ENCODE results near the gene ZNF576. TPM values are rescaled to one million over a fixed set of nuclear protein-coding genes. Genes with fewer than 3 reads are reported as not detected.

The ZNF576 gene
- total RNA-seq, 4 donors from 2014 or later = 9.2 to 20.8 (median 13.7) TPM

GRCh38 chr19:43552616-43553015 lies 43.8 kb upstream of the ZNF576 start:
- 63% methylated on average over 3 of the region's 3 CpGs for WGBS
- TF ChIP-seq EP300 (IDR thresholded peaks at IDR 0.05) = no peak
- TF ChIP-seq CTCF (IDR thresholded peaks at IDR 0.05) = no peak
- TF ChIP-seq POLR2A (IDR thresholded peaks at IDR 0.05) = no peak
- TF ChIP-seq POLR2AphosphoS5 (IDR thresholded peaks at IDR 0.05) = no peak
- H3K36me3 ChIP-seq = peaks cover 66% of the 10 kb centered on the region
- H3K4me3 ChIP-seq = no peak overlapping the region
- no peak for DNase-seq (ENCODE audit: low spot score in 2 of 2)
- no peaks in the 10 kb centered on the region for H3K27me3 ChIP-seq
- no peaks in the 10 kb centered on the region for H3K9me3 ChIP-seq
- H3K27ac ChIP-seq = no peak overlapping the region
- H3K4me1 ChIP-seq = no peaks in the 10 kb centered on the region

DNA sequence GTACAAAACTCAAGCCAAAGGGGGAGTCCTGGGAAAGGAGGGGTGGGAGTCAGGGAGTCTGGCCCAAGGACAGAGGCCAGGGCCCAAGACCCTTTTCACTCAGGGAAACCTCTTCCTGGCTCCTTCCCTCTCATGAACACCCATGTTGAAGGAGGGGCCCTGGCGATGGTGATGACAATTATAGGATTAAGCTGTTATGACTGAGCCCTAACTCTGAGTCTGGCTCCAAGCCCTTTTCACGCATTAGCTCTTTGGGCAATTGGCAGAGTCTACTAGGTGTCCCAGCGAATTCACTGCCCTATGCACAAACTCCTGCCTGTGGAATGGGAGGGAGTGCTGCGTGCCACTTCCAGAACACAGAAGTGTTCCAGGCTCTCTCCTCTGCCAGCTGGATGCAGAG lies 42.7 kb upstream of the ZNF576 start:
- Histone ChIP-seq H3K9me3 (no peaks in the 10 kb centered on the region), H3K4me1 (no peaks in the 10 kb centered on the region), H3K36me3 (peaks cover 73% of the 10 kb centered on the region), H3K27me3 (no peaks in the 10 kb centered on the region), H3K4me3 (no peak overlapping the region), H3K27ac (no peak overlapping the region)
- DNase-seq (ENCODE audit: low spot score in 2 of 2) = no peak
- TF ChIP-seq EP300 (IDR thresholded peaks at IDR 0.05) (no peak), POLR2AphosphoS5 (IDR thresholded peaks at IDR 0.05) (no peak), POLR2A (IDR thresholded peaks at IDR 0.05) (no peak), CTCF (IDR thresholded peaks at IDR 0.05) (no peak)
- WGBS = 56% methylated on average over 4 of the region's 4 CpGs

DNA sequence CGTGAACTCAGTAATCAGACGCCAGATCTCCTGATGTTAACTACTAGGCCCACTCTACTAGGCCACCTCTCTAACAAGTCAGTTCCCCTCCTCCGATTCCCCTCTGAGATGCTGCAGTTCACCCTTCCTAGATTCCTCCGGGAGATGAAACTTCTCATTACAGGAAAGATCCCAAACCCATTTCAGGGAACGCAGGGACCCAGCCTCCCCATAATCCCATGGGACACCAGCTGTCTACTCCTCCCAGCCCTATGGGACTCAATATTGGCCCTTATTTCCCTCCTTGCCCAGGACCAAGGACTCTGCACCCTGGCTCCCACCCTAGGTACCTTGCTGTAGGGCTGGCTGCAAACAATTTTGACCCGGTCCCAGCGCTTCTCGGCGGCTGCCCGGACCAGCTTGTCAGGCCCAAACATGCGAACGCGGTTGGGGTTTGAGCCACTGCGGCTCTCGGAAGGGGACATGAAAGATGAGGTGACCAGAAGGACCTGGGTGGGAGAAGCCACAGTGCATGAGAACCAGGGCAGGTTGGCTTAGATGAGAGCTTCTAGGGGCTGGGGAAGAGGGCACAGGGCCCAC lies 42.0 kb upstream of the ZNF576 start:
- DNase-seq (ENCODE audit: low spot score in 2 of 2) = no peak
- H3K4me3 ChIP-seq = no peak overlapping the region
- no peaks in the 10 kb centered on the region for H3K4me1 ChIP-seq
- H3K36me3 ChIP-seq = peaks cover 68% of the 10 kb centered on the region
- TF ChIP-seq POLR2AphosphoS5 (IDR thresholded peaks at IDR 0.05) = no peak
- TF ChIP-seq POLR2A (IDR thresholded peaks at IDR 0.05) = no peak
- TF ChIP-seq EP300 (IDR thresholded peaks at IDR 0.05) = no peak
- no peak for TF ChIP-seq CTCF (IDR thresholded peaks at IDR 0.05)
- H3K9me3 ChIP-seq = no peaks in the 10 kb centered on the region
- H3K27ac ChIP-seq = no peak overlapping the region
- H3K27me3 ChIP-seq = no peaks in the 10 kb centered on the region
- 95% methylated on average over 15 of the region's 15 CpGs for WGBS

GRCh38 chr19:43555185-43555770 lies 41.1 kb upstream of the ZNF576 start:
- WGBS = 43% methylated on average over 8 of the region's 8 CpGs
- TF ChIP-seq CTCF (IDR thresholded peaks at IDR 0.05) (peak; percentile 27 to 71), POLR2AphosphoS5 (IDR thresholded peaks at IDR 0.05) (no peak)
- Histone ChIP-seq H3K27ac (no peak overlapping the region), H3K4me1 (no peaks in the 10 kb centered on the region), H3K4me3 (no peak overlapping the region), H3K36me3 (peaks cover 68% of the 10 kb centered on the region), H3K9me3 (no peaks in the 10 kb centered on the region), H3K27me3 (no peaks in the 10 kb centered on the region)
- no peak for DNase-seq (ENCODE audit: low spot score in 2 of 2)

GRCh38 chr19:43560687-43561086 lies 35.7 kb upstream of the ZNF576 start:
- 91% methylated on average over 3 of the region's 6 CpGs for WGBS
- Histone ChIP-seq H3K9me3 (no peaks in the 10 kb centered on the region), H3K4me3 (no peak overlapping the region), H3K27me3 (no peaks in the 10 kb centered on the region), H3K27ac (no peak overlapping the region), H3K4me1 (peaks cover 11% of the 10 kb centered on the region), H3K36me3 (peaks cover 40% of the 10 kb centered on the region)
- no peak for DNase-seq (ENCODE audit: low spot score in 2 of 2)
- TF ChIP-seq POLR2A (IDR thresholded peaks at IDR 0.05) (no peak), CTCF (IDR thresholded peaks at IDR 0.05) (no peak), EP300 (IDR thresholded peaks at IDR 0.05) (no peak)

Measured in suprapubic skin (tissue), 4 donors.